Neural progenitor cell (in vitro differentiated cells): Measurements from ENCODE around the gene COA6. TPM values are rescaled to one million over a fixed set of nuclear protein-coding genes. Genes with fewer than 3 reads are reported as not detected.

Experiments
- DNase-seq: peaks from one replicate; pipeline ENCODE4 v3.0.0-alpha.2; 2016; ENCODE audit warnings: low spot score
- H2AFZ ChIP-seq: fragments of 200-600 bp; sonication (generic); replicated peaks from 2 replicates; pipeline ENCODE4 v1.6.1; 2016; ENCODE audit warnings: antibody characterized with exemption
- H3F3A ChIP-seq: fragments of 200-600 bp; sonication (generic); 2 replicates; pipeline ENCODE4 v1.6.1; 2016; ENCODE audit warnings: antibody characterized with exemption, low read depth
- H3K27ac ChIP-seq: fragments of 200-600 bp; sonication (generic); 2 replicates; pipeline ENCODE4 v1.5.1; 2016; ENCODE audit warnings: mild to moderate bottlenecking
- H3K27me3 ChIP-seq: fragments of 200-600 bp; sonication (generic); 2 replicates; pipeline ENCODE4 v1.6.1; 2016; ENCODE audit warnings: mild to moderate bottlenecking, moderate library complexity
- H3K36me3 ChIP-seq: fragments of 200-600 bp; sonication (generic); 2 replicates; pipeline ENCODE4 v1.5.1; 2016
- H3K4me1 ChIP-seq: fragments of 200-600 bp; sonication (generic); 2 replicates; pipeline ENCODE4 v1.6.1; 2016; ENCODE audit warnings: mixed run types
- H3K4me2 ChIP-seq: fragments of 200-600 bp; sonication (generic); 2 replicates; pipeline ENCODE4 v1.6.1; 2016
- H3K4me3 ChIP-seq: fragments of 200-600 bp; sonication (generic); 2 replicates; pipeline ENCODE4 v1.5.1; 2016
- H3K79me2 ChIP-seq: fragments of 200-600 bp; sonication (generic); 2 replicates; pipeline ENCODE4 v1.6.1; 2016; ENCODE audit warnings: low read depth
- H3K9ac ChIP-seq: fragments of 200-600 bp; sonication (generic); 2 replicates; pipeline ENCODE4 v1.6.1; 2016
- H3K9me3 ChIP-seq: fragments of 200-600 bp; sonication (generic); 2 replicates; pipeline ENCODE4 v1.5.1; 2016; ENCODE audit warnings: low read depth
- H4K20me1 ChIP-seq: fragments of 200-600 bp; sonication (generic); 2 replicates; pipeline ENCODE4 v1.6.1; 2016; ENCODE audit warnings: low read depth
- H3K27ac Mint-ChIP-seq: 3 replicates; pipeline ENCODE4 v1.8.0; 2021; ENCODE audit warnings: mixed read lengths
- H3K27me3 Mint-ChIP-seq: 2 replicates; pipeline ENCODE4 v1.8.0; 2022; ENCODE audit warnings: low read depth, mild to moderate bottlenecking, inconsistent platforms, moderate library complexity, mixed read lengths; ENCODE audit not compliant: insufficient read depth
- H3K36me3 Mint-ChIP-seq: 3 replicates; pipeline ENCODE4 v1.8.0; 2021; ENCODE audit warnings: mixed read lengths
- H3K4me1 Mint-ChIP-seq: 3 replicates; pipeline ENCODE4 v1.8.0; 2021; ENCODE audit warnings: mixed read lengths
- H3K4me3 Mint-ChIP-seq: 3 replicates; pipeline ENCODE4 v1.8.0; 2021; ENCODE audit warnings: mild to moderate bottlenecking, moderate library complexity, mixed read lengths
- H3K9me3 Mint-ChIP-seq: 3 replicates; pipeline ENCODE4 v1.8.0; 2020; ENCODE audit warnings: mixed read lengths
- CTCF ChIP-seq: fragments of 200-600 bp; sonication (generic); IDR thresholded peaks from 2 replicates; pipeline ENCODE4 v1.5.1; 2017; ENCODE audit warnings: antibody characterized with exemption, mild to moderate bottlenecking
- EZH2 ChIP-seq: fragments of 200-600 bp; sonication (generic); IDR thresholded peaks from 2 replicates; pipeline ENCODE4 v1.6.1; 2017; ENCODE audit warnings: antibody characterized with exemption, mild to moderate bottlenecking, moderate library complexity
- EZH2phosphoT487 ChIP-seq: fragments of 200-600 bp; sonication (generic); IDR thresholded peaks from 2 replicates; pipeline ENCODE4 v1.6.1; 2017; ENCODE audit warnings: antibody characterized with exemption
- total RNA-seq: library from RNA; depleted of rRNA; stranded (reverse); fragments of >200 nt; gene quantifications from 2 replicates; pipeline ENCODE4 v1.2.3, GENCODE V29; 2015; ENCODE audit warnings: low replicate concordance

Gene COA6, protein sequence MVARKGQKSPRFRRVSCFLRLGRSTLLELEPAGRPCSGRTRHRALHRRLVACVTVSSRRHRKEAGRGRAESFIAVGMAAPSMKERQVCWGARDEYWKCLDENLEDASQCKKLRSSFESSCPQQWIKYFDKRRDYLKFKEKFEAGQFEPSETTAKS
- 34.8 and 36.0 TPM in 2 replicates for total RNA-seq

- Histone ChIP-seq H3K27me3 (peaks cover 16% of the 10 kb centered on the region), H3K4me1 (peaks cover 6% of the 10 kb centered on the region), H3K4me2 (peak within 1 kb of the TSS; percentile 92), H4K20me1 (no peaks in the 10 kb centered on the region), H3K36me3 (no peaks in the 10 kb centered on the region), H3K4me3 (peak within 1 kb of the TSS; percentile 88), H3K79me2 (peaks cover 23% of the 10 kb centered on the region), H2AFZ (peak within 1 kb of the TSS; percentile 93), H3K9me3 (no peaks in the 10 kb centered on the region), H3F3A (peaks cover 8% of the 10 kb centered on the region), H3K9ac (peak within 1 kb of the TSS; percentile 81), H3K27ac (no peak within 1 kb of the TSS)
- Mint-ChIP-seq H3K4me3 (peak within 1 kb of the TSS; percentile 99), H3K9me3 (no peaks in the 10 kb centered on the region), H3K27me3 (peaks cover 3% of the 10 kb centered on the region), H3K27ac (peak within 1 kb of the TSS; percentile 98), H3K36me3 (peaks cover 15% of the 10 kb centered on the region), H3K4me1 (peaks cover 15% of the 10 kb centered on the region)
- DNase-seq = peak; percentile 95
- TF ChIP-seq EZH2 (no peak), EZH2phosphoT487 (no peak), CTCF (peak; percentile 2)
Observed at GRCh38 chr1:234373064-234373958, at the start of gene COA6. TSS of gene COA6 (plus strand) at chr1:234373456. CDS start at chr1:234373467, 11 bp downstream.

DNA sequence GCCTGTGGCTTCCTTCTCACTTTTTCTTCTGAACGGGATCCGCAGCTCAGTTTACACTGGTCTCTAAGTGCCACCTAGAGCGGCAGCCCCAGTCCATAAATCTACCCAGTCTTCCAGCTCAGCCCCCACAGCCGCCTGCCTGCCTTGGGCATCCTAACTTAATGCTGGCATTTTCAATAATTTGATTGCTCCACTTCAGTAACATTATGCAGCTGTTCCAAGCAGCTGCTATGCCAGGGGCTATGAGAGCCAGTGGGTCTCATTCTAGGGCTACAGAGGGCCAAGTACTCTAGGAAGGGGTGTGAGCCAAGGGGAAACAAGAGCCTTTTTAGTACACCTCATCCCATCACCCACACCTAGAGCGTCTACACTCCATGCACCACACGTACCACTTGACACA lies 48.4 kb upstream of the COA6 start:
- H3K36me3 Mint-ChIP-seq = no peaks in the 10 kb centered on the region
- DNase-seq = no peak
- H3K4me3 Mint-ChIP-seq = no peak overlapping the region
- no peak overlapping the region for H2AFZ ChIP-seq
- H3K9me3 Mint-ChIP-seq = no peaks in the 10 kb centered on the region
- H3K9ac ChIP-seq = no peak overlapping the region
- H3K27me3 Mint-ChIP-seq = peaks cover 6% of the 10 kb centered on the region
- H3K36me3 ChIP-seq = no peaks in the 10 kb centered on the region
- H3K9me3 ChIP-seq = no peaks in the 10 kb centered on the region
- no peak overlapping the region for H3K4me2 ChIP-seq
- H3K4me1 Mint-ChIP-seq = peaks cover 12% of the 10 kb centered on the region
- H3K4me3 ChIP-seq = no peak overlapping the region
- H3F3A ChIP-seq = no peaks in the 10 kb centered on the region
- H3K79me2 ChIP-seq = no peaks in the 10 kb centered on the region
- H3K4me1 ChIP-seq = peaks cover 12% of the 10 kb centered on the region
- no peaks in the 10 kb centered on the region for H4K20me1 ChIP-seq
- peaks cover 31% of the 10 kb centered on the region for H3K27me3 ChIP-seq
- H3K27ac Mint-ChIP-seq = no peak overlapping the region
- TF ChIP-seq CTCF (no peak), EZH2phosphoT487 (no peak), EZH2 (no peak)
- no peak overlapping the region for H3K27ac ChIP-seq

DNA sequence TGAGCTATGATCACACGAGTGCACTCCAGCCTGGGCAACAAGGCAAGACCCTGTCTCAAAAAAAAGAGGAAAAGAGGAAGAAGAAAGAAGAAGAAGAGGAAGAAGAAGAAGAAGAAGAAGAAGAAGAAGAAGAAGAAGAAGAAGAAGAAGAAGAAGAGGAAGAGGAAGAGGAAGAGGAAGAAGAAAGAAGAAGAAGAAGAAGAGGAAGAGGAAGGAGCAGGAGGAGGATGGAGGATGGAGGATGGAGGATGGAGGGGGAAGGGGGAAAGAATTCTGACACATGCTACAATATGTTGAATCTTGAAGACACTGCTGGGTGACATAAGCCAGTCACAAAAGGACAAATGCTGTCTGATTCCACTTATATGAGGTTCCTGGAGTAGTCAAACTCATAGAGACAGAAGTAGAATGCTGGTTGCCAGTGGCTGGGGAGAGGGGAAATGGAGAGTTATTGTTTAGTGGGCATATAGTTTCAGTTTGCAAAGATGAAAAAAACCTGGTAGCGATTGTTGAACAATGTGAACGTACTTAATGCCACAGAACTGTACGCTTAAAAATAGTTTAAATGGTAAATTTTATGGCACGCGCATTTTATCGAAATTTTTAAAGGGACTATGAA lies 47.3 kb upstream of the COA6 start:
- Mint-ChIP-seq H3K27me3 (peaks cover 6% of the 10 kb centered on the region), H3K27ac (no peak overlapping the region), H3K4me3 (no peak overlapping the region), H3K36me3 (no peaks in the 10 kb centered on the region), H3K4me1 (peaks cover 12% of the 10 kb centered on the region), H3K9me3 (no peaks in the 10 kb centered on the region)
- Histone ChIP-seq H3K4me3 (peak overlapping the region; percentile 34), H4K20me1 (no peaks in the 10 kb centered on the region), H3K27ac (no peak overlapping the region), H3K9me3 (no peaks in the 10 kb centered on the region), H3K27me3 (peaks cover 31% of the 10 kb centered on the region), H3K9ac (no peak overlapping the region), H3K79me2 (no peaks in the 10 kb centered on the region), H3F3A (no peaks in the 10 kb centered on the region), H3K4me1 (peaks cover 12% of the 10 kb centered on the region), H3K4me2 (peak overlapping the region; percentile 58), H2AFZ (peak overlapping the region; percentile 92), H3K36me3 (no peaks in the 10 kb centered on the region)
- no peak for TF ChIP-seq EZH2phosphoT487
- no peak for TF ChIP-seq EZH2
- no peak for TF ChIP-seq CTCF
- no peak for DNase-seq
